Measurements from ENCODE around the gene TMEM135.

TMEM135 gene

DNA sequence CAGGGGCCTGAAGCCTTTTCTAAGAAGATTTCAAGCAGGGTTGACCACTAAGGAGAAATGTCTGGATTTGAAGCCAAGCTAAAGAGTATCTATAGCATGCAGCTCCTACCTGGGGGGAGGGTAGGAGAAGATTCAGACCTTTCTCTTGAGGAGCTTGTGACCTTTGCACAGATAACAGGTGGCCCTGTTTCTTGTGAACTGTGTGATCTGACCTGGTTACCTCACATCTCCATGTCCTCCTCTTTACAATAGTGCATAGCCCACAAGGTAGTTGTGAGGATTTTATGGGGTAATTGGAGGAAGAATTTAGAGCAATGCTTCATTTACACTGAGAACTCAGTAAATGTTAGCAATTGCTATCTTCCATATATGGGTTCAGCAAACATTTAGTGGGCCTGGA, 310.1 kb downstream of the TMEM135 start:
- no peak for DNase-seq (ENCODE audit: low read depth in 3 of 3, low spot score in 1 of 3)

DNA sequence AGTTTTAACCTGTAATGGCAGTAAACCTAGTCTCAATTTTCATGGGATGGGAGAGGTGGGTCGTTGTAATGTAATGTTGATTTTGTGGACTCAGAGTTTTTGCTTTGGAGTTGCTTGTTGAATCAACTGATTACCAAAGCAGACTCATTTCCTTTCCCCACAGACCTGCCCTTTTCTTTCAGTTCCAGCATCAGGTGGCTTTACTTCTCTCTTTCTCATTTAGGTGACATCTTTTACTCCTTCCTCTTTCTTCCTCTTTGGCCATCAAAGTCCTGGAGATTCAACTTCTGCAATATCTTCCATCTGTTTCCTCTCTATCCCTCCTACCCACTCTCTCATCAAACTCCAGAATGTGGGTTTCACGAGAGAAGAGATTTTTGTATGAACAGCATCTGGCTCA, 313.9 kb downstream of the TMEM135 start:
- DNase-seq (ENCODE audit: low read depth in 3 of 3, low spot score in 1 of 3) = no peak

DNA sequence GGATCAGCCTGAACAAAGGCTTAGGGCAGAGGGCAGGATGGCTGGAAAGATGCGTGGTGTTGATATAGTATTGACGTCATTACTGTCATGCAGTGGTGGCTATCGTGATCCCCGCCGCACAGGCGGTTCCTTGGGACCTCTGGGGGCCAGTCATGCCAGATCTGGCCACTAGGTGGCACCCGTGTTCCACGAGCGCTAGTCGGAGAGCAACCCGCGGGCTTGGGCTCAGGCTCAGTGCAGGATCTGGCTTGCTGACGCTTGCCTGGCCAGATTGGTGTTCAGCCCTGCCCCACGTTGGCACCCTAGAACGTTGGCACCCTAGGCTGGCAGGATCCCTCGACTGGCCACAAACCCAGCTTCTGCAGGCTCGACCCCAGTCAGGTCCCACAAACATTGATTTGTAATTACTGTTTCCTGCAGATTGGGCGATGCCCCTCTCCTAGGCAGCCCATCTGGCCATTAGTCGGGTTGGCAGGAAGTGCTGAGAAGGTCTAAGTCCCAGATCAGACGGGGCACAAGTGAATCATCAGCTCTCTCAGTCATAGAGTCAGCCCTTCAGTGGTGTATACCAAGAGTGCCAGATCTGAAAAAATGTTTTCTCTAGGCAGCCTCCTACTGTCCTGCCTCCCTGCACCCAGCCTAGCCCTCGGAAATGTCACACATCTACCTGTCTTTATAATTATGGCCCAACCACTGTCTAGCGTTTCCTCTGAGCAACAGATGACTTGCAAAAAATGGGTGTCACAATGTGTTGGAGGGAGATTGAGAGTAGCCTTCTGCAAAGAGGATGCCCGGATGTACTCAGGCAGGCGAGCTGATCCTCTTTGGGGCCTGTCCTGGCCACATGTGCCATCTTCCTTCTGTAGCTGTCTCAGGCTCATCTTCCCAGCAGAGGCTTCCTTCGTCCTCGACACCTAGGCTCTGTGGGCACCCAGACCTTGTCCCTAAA, 315.3 kb downstream of the TMEM135 start:
- peak; percentile 50 to 84 (median 57) for DNase-seq (ENCODE audit: low read depth in 3 of 3, low spot score in 1 of 3)

- DNase-seq (ENCODE audit: low read depth in 3 of 3, low spot score in 1 of 3) = no peak
Measured at GRCh38 chr11:87353771-87354345, 316.1 kb downstream of the TMEM135 start.

- DNase-seq (ENCODE audit: low read depth in 3 of 3, low spot score in 1 of 3) = no peak
Measured at GRCh38 chr11:87355596-87355995, 317.9 kb downstream of the TMEM135 start.

GRCh38 chr11:87356428-87356827, 318.7 kb downstream of the TMEM135 start:
- DNase-seq (ENCODE audit: low read depth in 3 of 3, low spot score in 1 of 3) = no peak

GRCh38 chr11:87358461-87358860, 320.7 kb downstream of the TMEM135 start:
- DNase-seq (ENCODE audit: low read depth in 3 of 3, low spot score in 1 of 3) = no peak

DNA sequence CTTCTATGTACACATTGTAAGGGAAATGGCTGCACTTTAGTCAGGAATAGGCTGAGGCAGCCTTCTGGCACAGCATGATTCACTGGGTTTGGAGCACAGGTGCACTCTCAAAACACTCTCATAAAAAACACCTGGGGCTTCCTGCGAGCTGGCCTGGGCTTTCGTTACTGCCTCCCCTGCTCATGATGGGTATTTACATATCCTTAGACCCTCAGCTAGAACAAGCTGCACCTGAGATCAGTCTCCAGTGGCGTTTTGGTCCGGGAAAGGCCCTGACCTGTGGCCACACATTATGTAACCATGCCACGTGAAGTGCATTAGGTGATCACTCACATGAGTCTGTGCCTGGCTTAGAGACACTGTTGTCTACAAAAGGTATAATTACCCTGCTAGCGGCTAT, 321.7 kb downstream of the TMEM135 start:
- DNase-seq (ENCODE audit: low read depth in 3 of 3, low spot score in 1 of 3) = no peak

DNA sequence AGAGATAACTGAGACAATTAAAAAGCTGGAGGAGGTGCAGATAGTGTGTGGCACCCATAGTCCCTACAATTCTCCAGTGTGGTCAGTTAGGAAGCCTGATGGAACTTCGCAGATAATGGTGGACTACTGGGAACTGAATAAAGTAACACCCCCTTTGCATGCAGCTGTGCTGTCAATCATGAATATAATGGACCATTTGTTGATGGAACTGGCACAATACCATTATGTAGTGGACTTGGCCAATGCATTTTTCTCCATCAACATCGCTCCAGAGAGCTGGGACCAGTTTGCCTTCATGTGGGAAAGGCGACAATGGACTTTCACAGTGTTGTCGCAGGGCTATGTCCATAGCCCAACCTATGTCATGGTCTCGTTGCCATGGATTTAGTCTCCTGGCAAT, 324.2 kb downstream of the TMEM135 start:
- DNase-seq (ENCODE audit: low read depth in 3 of 3, low spot score in 1 of 3) = no peak

- DNase-seq (ENCODE audit: low read depth in 3 of 3, low spot score in 1 of 3) = no peak
Measured at GRCh38 chr11:87366346-87366745, 328.6 kb downstream of the TMEM135 start.

GRCh38 chr11:87366763-87367405, 329.1 kb downstream of the TMEM135 start:
- DNase-seq (ENCODE audit: low read depth in 3 of 3, low spot score in 1 of 3) = no peak

DNA sequence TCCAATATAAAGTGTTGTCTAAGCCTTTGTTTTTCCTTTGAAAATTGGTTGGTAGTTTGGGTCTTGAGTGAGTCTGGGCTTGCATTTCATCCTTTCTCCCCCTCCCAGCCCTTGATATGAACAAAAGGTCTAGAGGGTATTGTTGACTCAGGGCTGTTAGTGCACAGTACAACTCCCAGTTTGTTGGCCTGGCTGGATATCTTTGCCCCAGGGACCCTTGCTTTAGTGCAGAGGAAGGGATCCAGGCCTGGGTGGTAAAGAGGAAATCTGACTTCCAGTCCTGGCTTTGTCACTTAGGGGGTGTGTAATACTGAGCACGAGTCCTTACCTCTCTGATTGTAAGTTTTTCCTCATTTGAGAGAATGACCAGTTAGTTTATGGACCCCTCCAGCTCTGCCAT, 330.4 kb downstream of the TMEM135 start:
- DNase-seq (ENCODE audit: low read depth in 3 of 3, low spot score in 1 of 3) = no peak

- no peak for DNase-seq (ENCODE audit: low read depth in 3 of 3, low spot score in 1 of 3)
Measured at GRCh38 chr11:87368858-87369480, 331.2 kb downstream of the TMEM135 start.

DNA sequence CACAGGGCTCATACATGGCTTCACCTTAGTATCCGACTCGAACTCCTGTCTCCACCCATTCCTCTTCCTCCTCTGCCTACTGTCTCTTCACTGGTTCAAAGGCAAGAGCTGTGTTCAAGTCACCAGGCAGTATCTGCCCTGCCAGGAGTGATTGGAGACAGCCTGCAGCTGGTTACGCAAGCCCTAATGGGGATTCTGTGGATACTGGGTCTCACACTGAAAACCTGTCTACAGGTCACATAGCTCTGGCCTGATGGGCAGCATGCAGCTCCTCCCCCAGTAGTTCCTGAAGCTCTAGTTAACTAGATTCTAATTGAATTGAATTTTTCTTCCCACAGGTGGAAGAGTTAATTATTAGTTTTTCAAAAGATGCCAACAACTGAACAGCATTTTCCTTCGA, 332.2 kb downstream of the TMEM135 start:
- DNase-seq (ENCODE audit: low read depth in 3 of 3, low spot score in 1 of 3) = no peak

DNA sequence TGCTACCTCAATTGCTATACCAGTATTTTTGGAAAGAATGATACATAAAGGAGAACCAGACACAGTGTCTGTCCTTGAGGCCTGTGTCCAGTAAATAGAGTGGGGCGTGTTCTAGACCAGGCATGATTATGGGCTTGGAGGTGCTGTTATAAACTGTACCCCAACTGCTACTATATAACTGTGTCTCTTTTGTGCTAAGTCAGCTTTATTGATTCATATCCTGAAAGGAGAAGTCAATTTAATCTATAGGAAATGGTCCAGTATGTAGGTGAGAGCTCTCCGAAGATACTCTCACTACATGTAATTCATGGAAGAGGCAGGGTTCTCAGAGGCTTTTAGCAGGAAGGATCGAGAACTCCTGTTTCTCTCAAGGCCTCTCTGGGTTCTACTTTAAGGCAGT, 334.3 kb downstream of the TMEM135 start:
- DNase-seq (ENCODE audit: low read depth in 3 of 3, low spot score in 1 of 3) = no peak
